A172 (cell line): ENCODE measurements around the gene ATG16L2. TPM values are rescaled to one million over a fixed set of nuclear protein-coding genes. Genes with fewer than 3 reads are reported as not detected.
A peak's percentile ranks its signal among the peaks of the same experiment; 100 is the strongest.
"Not testable (repeated sequence)": the region's sequence is repeated elsewhere in the genome, so short reads cannot be mapped to it uniquely, and the experiment has no call there.

Experiments used
- DNase-seq: peaks from one replicate; pipeline ENCODE4 v3.0.0-alpha.2; 2015; ENCODE audit warnings: low spot score
- total RNA-seq: library from RNA; depleted of rRNA; stranded (reverse); fragments of >200 nt; shearing (Covaris generic); gene quantifications from 2 replicates; pipeline ENCODE4 v1.2.3, GENCODE V29; 2014

Gene ATG16L2
- total RNA-seq, 1 experiment from 2014 or later: 46.5 TPM

GRCh38 chr11:72842653-72843330 is 28.6 kb downstream of the ATG16L2 start:
- DNase-seq: no peak

GRCh38 chr11:72844356-72844755 is 30.1 kb downstream of the ATG16L2 start:
- DNase-seq: no peak

GRCh38 chr11:72848846-72849466 is 34.7 kb downstream of the ATG16L2 start:
- peak; percentile 46 for DNase-seq

GRCh38 chr11:72850832-72851231 is 36.6 kb downstream of the ATG16L2 start:
- no peak for DNase-seq

- no peak for DNase-seq
Measured at GRCh38 chr11:72851726-72852125, 37.5 kb downstream of the ATG16L2 start.

- no peak for DNase-seq
Measured at GRCh38 chr11:72856065-72856464, 41.9 kb downstream of the ATG16L2 start.

GRCh38 chr11:72856551-72857345 is 42.5 kb downstream of the ATG16L2 start:
- no peak for DNase-seq

GRCh38 chr11:72858267-72858666 is 44.1 kb downstream of the ATG16L2 start:
- not testable (repeated sequence) for DNase-seq

GRCh38 chr11:72859126-72859525 is 44.9 kb downstream of the ATG16L2 start:
- DNase-seq: no peak

- no peak for DNase-seq
Measured at GRCh38 chr11:72860010-72860409, 45.8 kb downstream of the ATG16L2 start.

GRCh38 chr11:72860592-72860991 is 46.4 kb downstream of the ATG16L2 start:
- no peak for DNase-seq

- DNase-seq: no peak
Measured at GRCh38 chr11:72863091-72863490, 48.9 kb downstream of the ATG16L2 start.

- DNase-seq: no peak
Measured at GRCh38 chr11:72863916-72864315, 49.7 kb downstream of the ATG16L2 start.

GRCh38 chr11:72864702-72865655 is 50.8 kb downstream of the ATG16L2 start:
- DNase-seq: peak; percentile 52

- DNase-seq: no peak
Measured at GRCh38 chr11:72867970-72868369, 53.8 kb downstream of the ATG16L2 start.

GRCh38 chr11:72869831-72870230 is 55.6 kb downstream of the ATG16L2 start:
- DNase-seq: no peak

- DNase-seq: no peak
Measured at GRCh38 chr11:72871119-72871518, 56.9 kb downstream of the ATG16L2 start.

GRCh38 chr11:72872012-72872411 is 57.8 kb downstream of the ATG16L2 start:
- no peak for DNase-seq

- DNase-seq: no peak
Measured at GRCh38 chr11:72875736-72876135, 61.5 kb downstream of the ATG16L2 start.

GRCh38 chr11:72876147-72876546 is 61.9 kb downstream of the ATG16L2 start:
- DNase-seq: no peak
